BE2C (cell line): ENCODE measurements around the gene SMNDC1.
A peak's percentile ranks its signal among the peaks of the same experiment; 100 is the strongest.

ENCODE experiments used
- DNase-seq: peaks from one replicate; pipeline ENCODE4 v3.0.0-alpha.2; 2020
- H3K27me3 ChIP-seq: fragments of 250-450 bp; sonication (Bioruptor Pico); 2 replicates; pipeline ENCODE4 v1.5.1; 2020; ENCODE audit warnings: mild to moderate bottlenecking
- H3K36me3 ChIP-seq: fragments of 250-450 bp; sonication (Bioruptor Pico); 2 replicates; pipeline ENCODE4 v1.5.1; 2020; ENCODE audit warnings: mild to moderate bottlenecking
- H3K4me1 ChIP-seq: fragments of 250-450 bp; sonication (Bioruptor Pico); 2 replicates; pipeline ENCODE4 v1.5.1; 2020
- H3K4me3 ChIP-seq: 2 replicates; pipeline ENCODE4 v1.5.1; 2011; ENCODE audit warnings: low read depth, low read length
- H3K9me3 ChIP-seq: fragments of 250-450 bp; sonication (Bioruptor Pico); 2 replicates; pipeline ENCODE4 v1.5.1; 2020
- TF ChIP-seq, protein P1 (sequence below): IDR thresholded peaks from 2 replicates; pipeline ENCODE4 v1.5.1; 2012; ENCODE audit warnings: mild to moderate bottlenecking, low read depth, low read length

The SMNDC1 gene

DNA sequence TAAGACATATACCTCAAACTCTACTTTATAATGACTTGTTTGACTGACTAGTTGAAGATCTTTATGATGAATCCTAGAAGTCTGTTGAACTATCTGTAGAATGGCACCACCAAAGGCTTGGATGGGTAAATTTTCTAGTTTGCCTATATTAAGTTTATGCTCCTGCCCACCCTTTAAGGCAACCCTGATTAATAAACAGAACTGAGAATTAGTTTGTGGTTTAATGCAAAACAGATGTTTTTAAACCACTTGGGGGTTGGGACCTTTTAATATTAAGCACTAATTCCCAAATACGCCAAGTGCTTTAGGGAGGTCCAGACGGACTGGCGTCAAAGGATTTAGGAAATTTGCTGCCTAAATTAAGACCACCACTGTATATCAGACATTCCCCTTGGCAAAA, 20.5 kb downstream of the SMNDC1 start:
- Histone ChIP-seq H3K27me3 (no peaks in the 10 kb centered on the region), H3K4me1 (no peaks in the 10 kb centered on the region), H3K9me3 (no peaks in the 10 kb centered on the region), H3K36me3 (peaks cover 32% of the 10 kb centered on the region), H3K4me3 (no peak overlapping the region)
- TF ChIP-seq, protein P1, sequence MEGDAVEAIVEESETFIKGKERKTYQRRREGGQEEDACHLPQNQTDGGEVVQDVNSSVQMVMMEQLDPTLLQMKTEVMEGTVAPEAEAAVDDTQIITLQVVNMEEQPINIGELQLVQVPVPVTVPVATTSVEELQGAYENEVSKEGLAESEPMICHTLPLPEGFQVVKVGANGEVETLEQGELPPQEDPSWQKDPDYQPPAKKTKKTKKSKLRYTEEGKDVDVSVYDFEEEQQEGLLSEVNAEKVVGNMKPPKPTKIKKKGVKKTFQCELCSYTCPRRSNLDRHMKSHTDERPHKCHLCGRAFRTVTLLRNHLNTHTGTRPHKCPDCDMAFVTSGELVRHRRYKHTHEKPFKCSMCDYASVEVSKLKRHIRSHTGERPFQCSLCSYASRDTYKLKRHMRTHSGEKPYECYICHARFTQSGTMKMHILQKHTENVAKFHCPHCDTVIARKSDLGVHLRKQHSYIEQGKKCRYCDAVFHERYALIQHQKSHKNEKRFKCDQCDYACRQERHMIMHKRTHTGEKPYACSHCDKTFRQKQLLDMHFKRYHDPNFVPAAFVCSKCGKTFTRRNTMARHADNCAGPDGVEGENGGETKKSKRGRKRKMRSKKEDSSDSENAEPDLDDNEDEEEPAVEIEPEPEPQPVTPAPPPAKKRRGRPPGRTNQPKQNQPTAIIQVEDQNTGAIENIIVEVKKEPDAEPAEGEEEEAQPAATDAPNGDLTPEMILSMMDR, result no peak
- no peak for DNase-seq

DNA sequence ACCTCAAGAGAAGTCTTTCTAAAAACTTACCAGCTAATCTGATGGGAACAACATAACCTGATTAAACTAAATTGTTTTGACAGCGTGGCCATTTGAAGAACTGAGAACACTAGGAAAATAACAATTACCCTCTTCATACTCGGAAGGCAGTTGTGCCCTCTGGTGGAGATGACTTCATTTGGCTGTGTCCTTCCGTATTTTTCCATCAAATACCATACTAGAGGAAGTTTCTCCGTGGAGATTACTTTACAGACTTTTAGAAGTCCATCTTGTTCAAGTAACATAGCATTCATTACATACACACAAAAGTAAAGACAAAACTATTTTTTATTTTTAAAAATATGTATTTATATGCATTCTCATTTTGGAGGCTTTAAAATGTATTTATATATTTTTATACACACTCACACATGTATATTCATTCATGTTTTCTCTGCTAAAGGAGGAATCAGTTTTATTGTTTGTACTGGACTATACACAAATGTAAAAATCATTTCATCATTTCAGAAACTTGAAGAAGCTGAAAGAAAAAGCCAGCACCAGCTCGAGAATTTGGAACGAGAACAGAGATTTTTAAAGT, 25.2 kb downstream of the SMNDC1 start:
- no peaks in the 10 kb centered on the region for H3K9me3 ChIP-seq
- TF ChIP-seq, protein P1, result peak; percentile 79
- peaks cover 8% of the 10 kb centered on the region; the same call in 1 of the 2 replicates for H3K36me3 ChIP-seq
- H3K4me1 ChIP-seq, result no peaks in the 10 kb centered on the region
- DNase-seq, result peak; percentile 64
- H3K27me3 ChIP-seq, result no peaks in the 10 kb centered on the region
- H3K4me3 ChIP-seq, result no peak overlapping the region

DNA sequence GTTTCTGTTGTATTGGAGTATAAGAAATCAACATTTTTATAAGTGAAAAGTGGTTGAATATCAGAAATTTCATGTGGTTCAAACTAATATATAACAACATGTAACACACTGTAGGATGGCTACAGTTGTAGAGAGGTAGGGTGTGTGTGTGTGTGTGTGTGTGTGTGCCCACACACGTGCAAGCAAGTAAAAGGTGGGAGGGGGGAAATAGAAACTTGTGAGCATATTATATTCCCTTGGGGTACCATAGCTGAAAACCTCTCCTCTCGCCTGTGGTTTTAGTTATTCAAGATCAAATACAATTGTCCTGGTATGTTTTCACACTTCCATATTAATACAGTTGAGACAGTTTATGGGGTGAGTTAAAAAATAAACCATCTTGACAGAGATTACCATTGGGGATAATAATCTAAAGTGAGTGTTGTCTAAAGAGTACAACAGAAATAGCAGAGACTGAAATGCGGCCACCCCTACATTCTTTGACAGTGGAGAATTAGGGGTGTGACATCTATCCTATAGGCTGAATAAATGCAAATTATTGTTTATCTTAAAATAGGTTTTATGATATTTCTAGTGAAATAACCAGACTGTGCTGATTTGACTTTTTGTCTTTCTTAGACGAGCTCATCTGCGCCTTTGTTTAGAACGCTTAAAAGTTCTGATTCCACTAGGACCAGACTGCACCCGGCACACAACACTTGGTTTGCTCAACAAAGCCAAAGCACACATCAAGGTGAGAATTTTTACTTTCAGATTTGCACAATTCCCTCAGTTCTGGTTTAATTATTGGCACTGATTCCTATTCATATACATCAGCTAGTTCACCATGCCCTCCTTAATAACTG, 25.9 kb downstream of the SMNDC1 start:
- TF ChIP-seq, protein P1, result no peak
- Histone ChIP-seq H3K27me3 (no peaks in the 10 kb centered on the region), H3K4me1 (no peaks in the 10 kb centered on the region), H3K4me3 (no peak overlapping the region), H3K36me3 (peaks cover 8% of the 10 kb centered on the region; the same call in 1 of the 2 replicates), H3K9me3 (no peaks in the 10 kb centered on the region)
- no peak for DNase-seq

DNA sequence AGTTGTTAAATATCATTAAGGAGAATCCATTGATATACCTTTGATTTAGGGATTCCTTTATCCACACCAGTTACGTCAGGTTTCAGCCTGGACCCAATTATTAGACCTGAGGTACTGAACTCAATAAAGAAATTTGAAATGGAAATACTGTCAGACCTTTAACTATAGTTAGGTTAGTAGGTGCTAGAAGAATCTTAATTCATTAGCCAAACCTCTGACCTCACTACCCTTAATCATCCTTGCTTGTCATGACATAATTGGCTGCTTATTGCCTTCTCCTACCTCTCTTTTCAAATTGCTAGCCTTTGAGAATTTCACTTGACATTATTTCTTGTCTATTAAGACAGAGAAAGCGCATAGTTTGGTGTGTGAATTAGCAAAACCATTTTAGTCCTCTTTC, 27.1 kb downstream of the SMNDC1 start:
- TF ChIP-seq, protein P1, result no peak
- H3K27me3 ChIP-seq, result no peaks in the 10 kb centered on the region
- no peaks in the 10 kb centered on the region for H3K9me3 ChIP-seq
- H3K4me3 ChIP-seq, result no peak overlapping the region
- H3K4me1 ChIP-seq, result no peaks in the 10 kb centered on the region
- H3K36me3 ChIP-seq, result peaks cover 8% of the 10 kb centered on the region; the same call in 1 of the 2 replicates
- DNase-seq, result no peak

DNA sequence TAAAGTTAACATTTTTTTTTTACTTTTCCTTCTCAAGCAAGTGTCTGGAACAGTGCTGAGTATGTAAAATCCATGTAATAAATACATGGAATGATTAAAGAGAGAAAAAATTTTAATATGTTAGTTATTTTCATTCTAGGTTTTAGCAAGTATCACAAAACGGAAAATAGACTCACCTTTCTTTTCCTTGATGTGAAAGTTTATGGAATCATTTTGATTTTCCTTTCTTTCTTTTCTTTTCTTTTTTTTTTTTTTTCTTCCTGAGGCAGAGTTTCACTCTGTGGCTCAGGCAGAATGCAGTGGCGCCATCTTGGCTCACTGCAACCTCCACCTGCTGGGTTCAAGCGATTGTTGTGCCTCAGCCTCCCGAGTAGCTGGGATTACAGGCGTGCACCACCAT, 28.1 kb downstream of the SMNDC1 start:
- TF ChIP-seq, protein P1, result no peak
- no peaks in the 10 kb centered on the region for H3K27me3 ChIP-seq
- no peaks in the 10 kb centered on the region for H3K9me3 ChIP-seq

More for the DNA sequence above, 28.1 kb downstream of the SMNDC1 start:
- DNase-seq, result no peak
- no peaks in the 10 kb centered on the region for H3K4me1 ChIP-seq
- H3K36me3 ChIP-seq, result peaks cover 8% of the 10 kb centered on the region; the same call in 1 of the 2 replicates
- H3K4me3 ChIP-seq, result no peak overlapping the region
